ENCODE measurements around the gene FGF4.

The FGF4 gene

GRCh38 chr11:69726019-69726418 is 49.1 kb downstream of the FGF4 start:
- DNase-seq (ENCODE audit: low read depth): no peak

GRCh38 chr11:69721745-69722144 is 53.4 kb downstream of the FGF4 start:
- DNase-seq (ENCODE audit: low read depth): no peak

GRCh38 chr11:69721106-69721505 is 54.0 kb downstream of the FGF4 start:
- no peak for DNase-seq (ENCODE audit: low read depth)
